Keratinocyte (primary cell): ENCODE data around the gene FREM1.

Experiments
- EZH2 ChIP-seq: IDR thresholded peaks from one replicate; pipeline ENCODE4 v1.6.1; 2012; ENCODE audit warnings: inconsistent platforms, mild to moderate bottlenecking, low read length, moderate library complexity
- TF ChIP-seq, protein P1 (sequence below), 3 experiments: IDR thresholded peaks in 1 of 3; conservative IDR thresholded peaks in 1 of 3; optimal IDR thresholded peaks in 1 of 3; 2 replicates in 2 of 3; 3 replicates in 1 of 3; pipeline versions ENCODE3 to v1.5.1; 2011; ENCODE audit warnings: low read length in 3 of 3, mild to moderate bottlenecking in 3 of 3, moderate library complexity in 2 of 3, control low read depth in 1 of 3, inconsistent platforms in 1 of 3; ENCODE audit not compliant: insufficient read depth in 2 of 3; ENCODE audit errors: extremely low read depth in 1 of 3

DNA sequence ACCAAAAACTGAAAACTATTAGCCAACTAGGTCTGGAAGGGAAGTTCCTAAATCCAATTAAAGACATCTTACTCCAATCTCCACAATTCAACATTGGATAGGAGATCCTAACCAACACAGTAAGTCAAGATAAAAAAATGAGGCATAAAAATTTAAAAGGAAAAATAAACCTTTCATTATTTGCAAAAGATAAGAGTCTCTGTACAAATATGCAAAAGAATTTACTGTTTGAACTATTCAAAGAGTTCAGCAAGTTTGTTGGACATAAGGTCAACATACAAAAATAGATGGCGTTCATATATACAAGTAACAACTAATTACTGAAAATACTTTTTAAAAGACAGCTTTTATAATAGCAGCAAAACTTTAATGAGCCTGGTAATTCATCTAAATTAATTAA, 3.1 kb upstream of the FREM1 start:
- TF ChIP-seq, protein P1, sequence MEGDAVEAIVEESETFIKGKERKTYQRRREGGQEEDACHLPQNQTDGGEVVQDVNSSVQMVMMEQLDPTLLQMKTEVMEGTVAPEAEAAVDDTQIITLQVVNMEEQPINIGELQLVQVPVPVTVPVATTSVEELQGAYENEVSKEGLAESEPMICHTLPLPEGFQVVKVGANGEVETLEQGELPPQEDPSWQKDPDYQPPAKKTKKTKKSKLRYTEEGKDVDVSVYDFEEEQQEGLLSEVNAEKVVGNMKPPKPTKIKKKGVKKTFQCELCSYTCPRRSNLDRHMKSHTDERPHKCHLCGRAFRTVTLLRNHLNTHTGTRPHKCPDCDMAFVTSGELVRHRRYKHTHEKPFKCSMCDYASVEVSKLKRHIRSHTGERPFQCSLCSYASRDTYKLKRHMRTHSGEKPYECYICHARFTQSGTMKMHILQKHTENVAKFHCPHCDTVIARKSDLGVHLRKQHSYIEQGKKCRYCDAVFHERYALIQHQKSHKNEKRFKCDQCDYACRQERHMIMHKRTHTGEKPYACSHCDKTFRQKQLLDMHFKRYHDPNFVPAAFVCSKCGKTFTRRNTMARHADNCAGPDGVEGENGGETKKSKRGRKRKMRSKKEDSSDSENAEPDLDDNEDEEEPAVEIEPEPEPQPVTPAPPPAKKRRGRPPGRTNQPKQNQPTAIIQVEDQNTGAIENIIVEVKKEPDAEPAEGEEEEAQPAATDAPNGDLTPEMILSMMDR (optimal IDR thresholded peaks at IDR 0.05 in 1 of 3, IDR thresholded peaks at IDR 0.05 in 1 of 3, conservative IDR thresholded peaks at IDR 0.05 in 1 of 3; ENCODE audit: extremely low read depth in 1 of 3, insufficient read depth in 2 of 3, low read length in 3 of 3) = no peak
- TF ChIP-seq EZH2 = no peak
